Effector CD8-positive, alpha-beta T cell (primary cell): ENCODE measurements around the gene SLC33A1.
"Not testable (repeated sequence)": the region's sequence is repeated elsewhere in the genome, so short reads cannot be mapped to it uniquely, and the experiment has no call there.

Source experiments
- DNase-seq: peaks from one replicate; lab custom pipeline; 2025; lab: John Stamatoyannopoulos, UW

The SLC33A1 gene

GRCh38 chr3:155861476-155862183, 7.4 kb upstream of the SLC33A1 start:
- no peak for DNase-seq

- DNase-seq = not testable (repeated sequence)
These were observed 6.2 kb upstream of the SLC33A1 start for GRCh38 chr3:155860424-155860823.

GRCh38 chr3:155859859-155860258, 5.6 kb upstream of the SLC33A1 start:
- DNase-seq = no peak

GRCh38 chr3:155853214-155854140, 750 bp downstream of the SLC33A1 start:
- peak; percentile 21 for DNase-seq

- DNase-seq = no peak
These were observed 1.9 kb downstream of the SLC33A1 start for GRCh38 chr3:155852341-155852740.

- DNase-seq = not testable (repeated sequence)
These were observed 4.8 kb downstream of the SLC33A1 start for GRCh38 chr3:155849404-155849803.

GRCh38 chr3:155847993-155848392, 6.2 kb downstream of the SLC33A1 start:
- no peak for DNase-seq

- DNase-seq = no peak
These were observed 8.1 kb downstream of the SLC33A1 start for GRCh38 chr3:155846119-155846518.

- no peak for DNase-seq
These were observed 10.7 kb downstream of the SLC33A1 start for GRCh38 chr3:155843569-155843968.

- DNase-seq = no peak
These were observed 18.7 kb downstream of the SLC33A1 start for GRCh38 chr3:155835341-155836071.

- DNase-seq = not testable (repeated sequence)
These were observed 25.6 kb downstream of the SLC33A1 start for GRCh38 chr3:155828490-155829098.

GRCh38 chr3:155815030-155815545, 39.1 kb downstream of the SLC33A1 start:
- DNase-seq = no peak

GRCh38 chr3:155813224-155813623, 41.0 kb downstream of the SLC33A1 start:
- not testable (repeated sequence) for DNase-seq

- no peak for DNase-seq
These were observed 45.0 kb downstream of the SLC33A1 start for GRCh38 chr3:155809181-155809580.

- no peak for DNase-seq
These were observed 46.4 kb downstream of the SLC33A1 start for GRCh38 chr3:155807823-155808222.

- DNase-seq = peak; percentile 62
These were observed 48.2 kb downstream of the SLC33A1 start, which contains the start of gene C3orf33 for GRCh38 chr3:155805802-155806618. Gene C3orf33 (minus strand): TSS chr3:155806278. CDS start chr3:155806252, 26 bp downstream.

GRCh38 chr3:155805204-155805801, 48.9 kb downstream of the SLC33A1 start:
- peak; percentile 12 for DNase-seq

- DNase-seq = no peak
These were observed 49.9 kb downstream of the SLC33A1 start for GRCh38 chr3:155804323-155804722.

- no peak for DNase-seq
These were observed 61.7 kb downstream of the SLC33A1 start for GRCh38 chr3:155792532-155792931.

- no peak for DNase-seq
These were observed 63.0 kb downstream of the SLC33A1 start for GRCh38 chr3:155791190-155791589.
